ENCODE measurements around the gene FBXO28.
"Not testable (repeated sequence)": the region's sequence is repeated elsewhere in the genome, so short reads cannot be mapped to it uniquely, and the experiment has no call there.

Gene FBXO28, protein sequence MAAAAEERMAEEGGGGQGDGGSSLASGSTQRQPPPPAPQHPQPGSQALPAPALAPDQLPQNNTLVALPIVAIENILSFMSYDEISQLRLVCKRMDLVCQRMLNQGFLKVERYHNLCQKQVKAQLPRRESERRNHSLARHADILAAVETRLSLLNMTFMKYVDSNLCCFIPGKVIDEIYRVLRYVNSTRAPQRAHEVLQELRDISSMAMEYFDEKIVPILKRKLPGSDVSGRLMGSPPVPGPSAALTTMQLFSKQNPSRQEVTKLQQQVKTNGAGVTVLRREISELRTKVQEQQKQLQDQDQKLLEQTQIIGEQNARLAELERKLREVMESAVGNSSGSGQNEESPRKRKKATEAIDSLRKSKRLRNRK

DNA sequence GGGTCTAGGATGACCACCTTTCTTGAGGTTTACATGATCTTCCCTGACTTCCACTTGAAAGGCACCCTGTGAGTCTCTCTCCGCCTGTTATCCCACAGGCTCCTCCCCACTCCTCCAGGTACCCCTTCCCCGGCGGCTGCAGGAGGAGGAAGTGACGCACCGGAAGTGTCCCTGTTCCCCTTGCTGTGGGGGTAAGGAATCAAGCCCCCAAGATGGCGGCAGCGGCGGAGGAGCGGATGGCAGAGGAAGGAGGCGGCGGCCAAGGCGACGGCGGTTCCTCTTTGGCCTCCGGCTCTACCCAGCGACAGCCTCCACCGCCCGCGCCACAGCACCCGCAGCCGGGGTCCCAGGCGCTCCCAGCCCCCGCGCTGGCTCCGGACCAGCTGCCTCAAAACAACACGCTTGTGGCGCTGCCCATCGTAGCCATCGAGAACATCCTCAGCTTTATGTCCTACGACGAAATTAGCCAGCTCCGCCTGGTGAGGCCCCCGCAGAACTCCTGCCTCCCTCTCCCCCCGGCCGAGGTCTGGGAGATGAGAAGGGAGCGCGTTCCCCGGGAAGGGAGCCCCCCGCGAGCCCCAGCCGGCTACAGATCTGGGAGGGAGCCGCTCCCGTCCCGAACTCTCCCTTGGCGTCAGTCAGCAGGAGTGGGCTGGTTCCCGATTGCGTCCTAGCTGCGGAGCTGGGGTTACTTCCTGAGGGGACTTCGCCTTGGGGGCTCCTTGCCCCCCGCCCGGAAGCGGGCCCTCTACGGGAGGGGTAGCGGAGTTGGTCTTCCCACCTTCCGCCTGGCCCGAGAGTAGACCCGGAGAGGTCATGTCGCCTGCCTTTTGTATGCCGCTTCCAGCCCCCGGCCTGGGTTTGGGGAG lies at the start of gene FBXO28:
Gene FBXO28, plus strand, starts transcription at position 194 of the 869 bp plus-strand sequence. Its CDS starts 19 bp downstream, at position 213.
- peak; percentile 98 for TF ChIP-seq POLR2A (IDR thresholded peaks at IDR 0.05; ENCODE audit: low read depth, low read length)
- FAIRE-seq (peak; percentile 89), DNase-seq (ENCODE audit: insufficient read length, low spot score) (peak; percentile 97)

DNA sequence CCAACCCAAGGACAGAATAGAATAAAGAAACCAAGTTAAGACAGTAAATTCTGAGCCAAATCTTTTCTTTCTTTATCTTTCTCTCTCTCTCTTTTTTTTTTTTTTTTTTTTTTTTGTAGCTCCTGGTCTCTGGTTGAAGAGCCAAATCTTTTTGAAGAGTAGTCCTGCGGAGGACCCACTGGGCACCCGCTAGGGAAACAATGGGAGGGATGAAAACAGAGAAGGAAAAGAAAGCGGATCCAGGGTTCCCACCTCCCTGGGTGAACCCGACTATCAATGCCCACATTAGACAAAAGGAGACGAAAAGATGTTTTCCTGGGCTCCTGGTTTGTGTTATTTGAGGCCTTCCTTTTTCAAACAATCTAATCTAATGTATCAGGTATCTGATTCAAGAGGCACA lies 49.8 kb upstream of the FBXO28 start:
- DNase-seq (ENCODE audit: insufficient read length, low spot score), result no peak
- FAIRE-seq, result no peak
- TF ChIP-seq POLR2A (IDR thresholded peaks at IDR 0.05; ENCODE audit: low read depth, low read length), result no peak

DNA sequence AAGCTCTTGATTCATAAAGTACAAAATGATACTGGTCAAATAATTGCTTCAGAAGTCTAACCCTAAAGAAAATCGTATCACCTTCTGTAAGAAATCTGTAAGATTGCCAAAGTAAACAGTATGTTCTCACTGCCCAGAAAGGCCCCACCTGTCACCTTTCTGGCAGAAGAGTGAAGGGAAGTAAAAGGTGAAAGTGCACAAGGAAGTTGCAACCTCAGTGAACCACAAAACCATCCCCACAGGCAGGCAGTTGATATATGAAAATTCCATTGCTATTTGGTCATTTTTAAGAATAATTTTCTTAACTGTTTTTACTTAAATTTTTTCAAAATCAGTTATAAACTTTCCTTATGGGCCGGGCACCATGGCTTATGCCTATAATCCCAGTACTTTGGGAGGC lies 48.5 kb upstream of the FBXO28 start:
- no peak for TF ChIP-seq POLR2A (IDR thresholded peaks at IDR 0.05; ENCODE audit: low read depth, low read length)
- DNase-seq (ENCODE audit: insufficient read length, low spot score), result peak; percentile 19
- FAIRE-seq, result no peak

DNA sequence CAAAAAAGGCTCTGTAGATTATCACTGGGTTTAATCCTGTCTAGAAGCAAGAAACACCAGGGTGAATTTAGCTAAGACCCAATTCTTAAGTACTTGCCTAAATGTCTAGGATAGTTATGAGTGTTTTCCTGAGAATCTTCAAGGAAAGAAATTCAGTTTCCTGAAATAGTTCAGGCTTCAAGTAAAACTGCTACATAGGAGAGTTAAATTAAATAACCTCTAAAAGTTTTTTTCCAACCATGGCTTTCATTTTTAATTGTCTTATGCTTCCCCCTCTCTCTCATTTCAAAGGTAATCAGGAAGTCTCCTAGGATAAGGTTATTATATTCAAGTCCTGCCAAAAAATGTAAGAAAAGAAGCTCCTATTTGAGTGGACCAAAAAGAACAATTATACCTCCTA lies 46.7 kb upstream of the FBXO28 start:
- DNase-seq (ENCODE audit: insufficient read length, low spot score) (no peak), FAIRE-seq (no peak)
- no peak for TF ChIP-seq POLR2A (IDR thresholded peaks at IDR 0.05; ENCODE audit: low read depth, low read length)

DNA sequence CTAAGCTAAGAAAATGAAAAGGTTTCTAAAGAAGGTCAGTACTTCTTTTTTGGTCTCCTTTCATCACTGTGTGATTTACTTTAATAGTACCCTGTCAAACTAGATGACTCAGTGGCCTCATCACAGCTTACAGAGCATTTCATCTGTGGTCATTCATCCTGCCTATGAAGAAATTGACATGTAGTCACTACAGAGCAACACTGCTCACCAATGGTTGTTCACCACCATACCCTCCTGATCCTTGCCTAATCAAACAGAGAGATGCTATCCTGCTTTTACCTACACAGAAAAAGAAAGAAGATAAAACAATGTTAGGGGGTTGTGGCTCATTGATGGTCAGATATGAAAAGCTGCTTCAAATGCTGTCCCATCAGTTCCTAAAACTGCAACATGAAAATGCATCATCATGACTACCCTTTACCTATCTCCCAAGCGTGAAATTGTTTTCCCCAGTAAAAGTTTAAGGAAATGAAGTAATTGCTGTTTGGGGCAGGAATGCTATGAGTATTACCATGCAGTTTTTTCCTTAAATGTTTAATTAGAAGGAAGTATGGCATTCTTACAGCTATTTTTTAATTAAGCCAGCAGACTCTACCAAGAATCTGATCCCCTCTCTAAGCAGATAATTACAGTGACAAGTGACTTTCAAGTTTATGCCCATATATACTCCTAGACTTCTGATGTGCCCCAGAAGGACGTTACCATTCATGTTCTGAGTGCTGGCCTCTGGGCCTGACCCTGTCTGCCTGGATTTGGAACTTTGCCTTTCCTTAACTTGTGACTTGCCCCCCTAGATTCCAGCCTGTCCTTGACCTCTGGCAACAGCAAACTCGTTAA lies 46.1 kb upstream of the FBXO28 start:
- no peak for TF ChIP-seq POLR2A (IDR thresholded peaks at IDR 0.05; ENCODE audit: low read depth, low read length)
- peak; percentile 19 for DNase-seq (ENCODE audit: insufficient read length, low spot score)
- no peak for FAIRE-seq

DNA sequence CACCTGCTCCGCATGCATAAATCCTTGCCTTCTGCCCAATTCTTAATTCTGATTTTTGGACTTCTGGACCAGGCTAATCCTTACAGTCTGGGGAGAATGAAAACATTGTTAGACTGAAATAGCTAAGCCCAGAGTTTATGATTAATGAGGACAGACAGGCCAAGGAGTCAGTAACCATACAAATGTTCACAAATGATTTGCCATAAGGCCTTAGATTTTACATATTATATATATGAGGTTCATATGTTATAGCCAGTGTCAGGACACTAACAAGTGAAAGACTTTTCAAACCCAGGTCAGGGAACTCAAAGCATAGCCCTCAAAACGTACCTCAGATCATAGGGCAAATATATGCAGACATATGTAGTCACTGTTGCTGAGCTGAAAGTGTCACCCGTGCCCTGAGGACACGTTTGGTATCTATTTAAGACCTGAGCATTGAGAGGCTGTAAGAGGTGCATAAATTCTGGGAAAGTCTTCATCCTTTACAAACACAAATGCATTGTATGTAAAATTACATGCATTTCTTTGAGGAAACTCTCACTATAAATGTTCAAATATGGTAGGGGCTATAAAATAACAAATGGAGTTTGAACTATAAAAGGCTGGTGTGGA lies 45.3 kb upstream of the FBXO28 start:
- FAIRE-seq (no peak), DNase-seq (ENCODE audit: insufficient read length, low spot score) (no peak)
- TF ChIP-seq POLR2A (IDR thresholded peaks at IDR 0.05; ENCODE audit: low read depth, low read length), result no peak

DNA sequence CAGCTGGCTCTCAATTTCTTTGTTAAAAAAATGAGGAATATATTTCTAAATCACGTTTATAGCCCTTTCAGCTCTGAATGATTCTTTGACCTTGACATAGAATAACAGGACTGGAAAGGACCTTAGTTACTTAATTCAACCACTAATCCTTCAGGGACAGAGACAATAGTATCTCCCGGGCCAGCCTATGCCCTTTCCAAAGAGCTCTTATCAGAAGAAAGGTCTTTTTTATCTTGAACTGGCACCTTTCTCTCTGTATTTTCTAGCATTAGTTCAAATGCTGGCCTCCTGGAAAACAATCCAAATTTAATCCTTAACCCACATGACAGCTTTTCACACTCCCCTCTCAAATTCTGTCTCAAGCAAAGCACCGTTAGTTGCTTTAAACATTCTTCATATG lies 44.8 kb upstream of the FBXO28 start:
- FAIRE-seq (no peak), DNase-seq (ENCODE audit: insufficient read length, low spot score) (no peak)
- no peak for TF ChIP-seq POLR2A (IDR thresholded peaks at IDR 0.05; ENCODE audit: low read depth, low read length)

DNA sequence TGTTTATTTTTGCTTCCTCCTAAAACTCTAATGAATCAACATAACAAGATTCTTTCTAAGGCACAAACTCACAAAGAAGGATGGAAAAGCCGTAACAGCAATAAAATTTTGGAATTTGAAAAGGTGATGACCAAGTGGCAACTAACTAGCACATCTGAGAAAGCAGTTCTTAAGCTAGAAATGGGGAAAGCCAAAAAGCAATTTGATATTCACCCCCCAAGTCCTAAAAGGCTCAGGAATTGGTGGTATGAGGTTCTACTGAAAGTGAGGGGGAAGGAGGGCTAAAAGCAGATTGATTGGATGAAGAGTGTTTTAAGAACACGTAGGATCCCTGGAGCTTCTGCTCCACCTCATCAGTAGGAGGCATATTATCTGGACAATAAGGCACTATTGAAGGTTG lies 43.4 kb upstream of the FBXO28 start:
- no peak for TF ChIP-seq POLR2A (IDR thresholded peaks at IDR 0.05; ENCODE audit: low read depth, low read length)
- DNase-seq (ENCODE audit: insufficient read length, low spot score) (no peak), FAIRE-seq (no peak)

DNA sequence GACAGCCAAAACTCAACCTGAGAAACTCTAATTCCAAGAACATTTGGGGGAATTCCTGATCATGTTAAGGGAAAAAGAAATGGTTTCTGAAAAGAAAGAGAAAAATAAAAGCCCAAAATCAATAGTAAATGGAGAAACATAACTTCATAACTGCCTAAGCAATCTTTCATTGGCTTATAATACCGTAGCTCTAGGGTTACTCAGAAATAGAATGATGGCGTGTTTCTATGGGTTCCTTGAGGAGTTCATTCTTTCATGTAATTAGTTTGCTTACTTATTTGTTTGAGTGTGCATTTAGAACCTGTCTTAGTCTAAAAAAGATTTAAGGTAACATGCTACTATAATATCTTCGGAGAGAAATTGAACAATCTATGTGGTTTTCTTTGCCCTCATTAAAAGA lies 37.5 kb upstream of the FBXO28 start:
- TF ChIP-seq POLR2A (IDR thresholded peaks at IDR 0.05; ENCODE audit: low read depth, low read length), result no peak
- no peak for DNase-seq (ENCODE audit: insufficient read length, low spot score)
- no peak for FAIRE-seq

DNA sequence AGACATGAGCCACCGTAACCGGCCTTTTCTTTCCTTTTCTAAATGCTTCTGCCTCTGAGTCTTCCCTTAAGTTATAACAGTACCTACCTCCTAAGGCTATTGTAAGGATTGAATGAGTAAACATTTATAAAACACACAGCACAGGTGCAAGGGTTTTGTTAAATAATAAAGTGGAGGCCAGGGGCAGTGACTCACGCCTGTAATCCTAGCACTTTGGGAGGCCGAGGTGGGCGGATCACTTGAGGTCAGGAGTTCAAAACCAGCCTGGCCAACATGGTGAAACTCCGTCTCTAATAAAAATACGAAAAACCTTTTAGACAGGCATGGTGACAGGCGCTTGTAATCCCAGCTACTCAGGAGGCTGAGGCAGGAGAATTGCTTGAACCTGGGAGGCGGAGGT lies 34.3 kb upstream of the FBXO28 start:
- not testable (repeated sequence) for DNase-seq (ENCODE audit: insufficient read length, low spot score); FAIRE-seq

DNA sequence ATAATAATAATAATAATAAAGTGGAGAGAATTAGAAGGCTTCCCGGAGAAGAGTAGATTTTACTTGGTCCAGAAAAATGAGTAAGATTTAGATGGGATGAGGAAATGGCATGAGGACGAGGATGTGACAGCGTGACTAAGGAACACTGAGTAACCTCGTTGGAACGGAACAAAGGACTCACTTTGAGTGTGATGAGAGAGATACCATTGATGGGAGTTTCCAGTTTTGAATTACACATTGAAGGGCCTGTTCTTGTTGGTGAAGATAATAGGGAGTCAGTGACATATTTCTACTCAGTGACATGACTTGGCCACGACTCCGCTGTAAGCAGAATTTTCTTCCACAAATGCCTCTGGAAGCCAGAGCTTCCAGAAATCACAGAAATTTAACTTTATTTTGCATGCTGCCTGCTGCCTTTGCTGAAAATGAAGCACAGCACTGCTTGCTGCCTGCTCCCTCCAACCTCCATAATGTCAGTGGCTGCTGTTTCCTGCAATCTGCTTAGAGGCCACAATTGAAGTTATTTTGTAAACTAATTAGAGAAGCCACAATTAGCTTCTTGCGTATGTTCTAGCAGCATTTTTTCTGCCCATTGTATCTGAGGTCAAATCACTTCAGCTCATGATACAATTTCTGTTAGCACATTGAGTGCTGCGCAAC lies 33.7 kb upstream of the FBXO28 start:
- no peak for TF ChIP-seq POLR2A (IDR thresholded peaks at IDR 0.05; ENCODE audit: low read depth, low read length)
- DNase-seq (ENCODE audit: insufficient read length, low spot score), result peak; percentile 23
- FAIRE-seq, result peak; percentile 27

DNA sequence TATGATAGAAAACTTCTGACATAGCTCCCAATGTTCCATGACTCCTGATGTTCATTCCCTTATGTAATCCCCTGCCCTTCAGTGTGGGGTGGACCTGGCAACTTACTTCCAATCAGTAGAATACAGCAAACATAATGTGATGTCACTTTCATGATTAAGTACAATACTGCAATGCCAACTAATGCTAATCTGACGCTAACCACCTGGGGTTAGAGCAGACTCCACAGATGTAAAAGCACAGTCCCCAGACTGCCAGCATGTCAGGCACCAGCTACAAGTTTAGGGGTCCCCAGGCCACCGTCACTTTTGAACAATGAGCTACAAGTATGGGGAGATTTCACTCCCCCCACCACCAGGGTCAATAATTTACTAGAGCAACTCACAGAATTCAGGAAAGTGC lies 32.3 kb upstream of the FBXO28 start:
- FAIRE-seq (no peak), DNase-seq (ENCODE audit: insufficient read length, low spot score) (no peak)
- TF ChIP-seq POLR2A (IDR thresholded peaks at IDR 0.05; ENCODE audit: low read depth, low read length), result no peak

DNA sequence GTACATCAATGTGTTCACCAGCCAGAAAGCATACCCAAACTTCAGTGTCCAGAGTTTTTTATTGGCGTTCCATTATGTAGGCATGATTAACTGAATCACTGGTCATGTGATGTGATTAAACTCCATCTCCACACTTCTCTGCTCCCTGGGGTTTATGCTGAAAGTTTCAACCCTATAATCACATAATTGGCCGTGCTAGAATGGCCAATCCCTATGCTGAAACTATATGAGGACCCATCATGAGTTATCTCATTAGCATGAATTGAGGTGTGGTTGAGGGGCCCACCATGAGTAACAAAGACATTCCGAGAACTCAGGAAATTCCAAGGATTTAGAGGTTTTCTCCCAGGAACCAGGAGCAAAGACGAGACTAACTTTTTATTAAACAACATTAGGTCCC lies 31.8 kb upstream of the FBXO28 start:
- FAIRE-seq, result no peak
- no peak for DNase-seq (ENCODE audit: insufficient read length, low spot score)
- TF ChIP-seq POLR2A (IDR thresholded peaks at IDR 0.05; ENCODE audit: low read depth, low read length), result no peak

Measured in H54 (cell line).